ENCODE results near the gene NUDT5.

The NUDT5 gene

GRCh38 chr10:12135631-12136030 lies 60.1 kb downstream of the NUDT5 start:
- no peaks in the 10 kb centered on the region for H3K27me3 ChIP-seq (ENCODE audit: insufficient read depth, poor library complexity, severe bottlenecking)
- no peaks in the 10 kb centered on the region for H3K4me1 ChIP-seq (ENCODE audit: insufficient read depth, poor library complexity, severe bottlenecking)
- H3K36me3 ChIP-seq (ENCODE audit: low read depth), result peaks cover 48% of the 10 kb centered on the region
- H3K4me3 ChIP-seq (ENCODE audit: severe bottlenecking), result no peak overlapping the region
- ATAC-seq (ENCODE audit: low read depth) (no peak), DNase-seq (ENCODE audit: low spot score) (no peak)
- H3K9me3 ChIP-seq (ENCODE audit: severe bottlenecking), result no peaks in the 10 kb centered on the region
- TF ChIP-seq CTCF (IDR thresholded peaks at IDR 0.05; ENCODE audit: poor library complexity, severe bottlenecking), result no peak
- no peak overlapping the region for H3K27ac ChIP-seq (ENCODE audit: poor library complexity, severe bottlenecking)

GRCh38 chr10:12130237-12130872 lies 65.3 kb downstream of the NUDT5 start:
- peak; percentile 73 for TF ChIP-seq CTCF (IDR thresholded peaks at IDR 0.05; ENCODE audit: poor library complexity, severe bottlenecking)
- Histone ChIP-seq H3K27me3 (ENCODE audit: insufficient read depth, poor library complexity, severe bottlenecking) (no peaks in the 10 kb centered on the region), H3K4me3 (ENCODE audit: severe bottlenecking) (peak overlapping the region; percentile 87), H3K4me1 (ENCODE audit: insufficient read depth, poor library complexity, severe bottlenecking) (no peaks in the 10 kb centered on the region), H3K36me3 (ENCODE audit: low read depth) (peaks cover 19% of the 10 kb centered on the region), H3K27ac (ENCODE audit: poor library complexity, severe bottlenecking) (peak overlapping the region; percentile 37), H3K9me3 (ENCODE audit: severe bottlenecking) (no peaks in the 10 kb centered on the region)
- ATAC-seq (ENCODE audit: low read depth) (peak; percentile 65), DNase-seq (ENCODE audit: low spot score) (no peak)

GRCh38 chr10:12129222-12130111 lies 66.2 kb downstream of the NUDT5 start, which contains the start of gene SEC61A2:
TSS of gene SEC61A2 (plus strand) at chr10:12129677. CDS start at chr10:12129788, 111 bp downstream.
- Histone ChIP-seq H3K9me3 (ENCODE audit: severe bottlenecking) (no peaks in the 10 kb centered on the region), H3K27ac (ENCODE audit: poor library complexity, severe bottlenecking) (peak within 1 kb of the TSS; percentile 37), H3K36me3 (ENCODE audit: low read depth) (peaks cover 17% of the 10 kb centered on the region), H3K27me3 (ENCODE audit: insufficient read depth, poor library complexity, severe bottlenecking) (no peaks in the 10 kb centered on the region), H3K4me1 (ENCODE audit: insufficient read depth, poor library complexity, severe bottlenecking) (no peaks in the 10 kb centered on the region), H3K4me3 (ENCODE audit: severe bottlenecking) (peak within 1 kb of the TSS; percentile 87)
- DNase-seq (ENCODE audit: low spot score) (peak; percentile 91), ATAC-seq (ENCODE audit: low read depth) (peak; percentile 86)
- TF ChIP-seq CTCF (IDR thresholded peaks at IDR 0.05; ENCODE audit: poor library complexity, severe bottlenecking), result no peak

- H3K4me3 ChIP-seq (ENCODE audit: severe bottlenecking), result no peak overlapping the region
- no peak overlapping the region for H3K27ac ChIP-seq (ENCODE audit: poor library complexity, severe bottlenecking)
- no peaks in the 10 kb centered on the region for H3K9me3 ChIP-seq (ENCODE audit: severe bottlenecking)
- no peak for TF ChIP-seq CTCF (IDR thresholded peaks at IDR 0.05; ENCODE audit: poor library complexity, severe bottlenecking)
- no peaks in the 10 kb centered on the region for H3K27me3 ChIP-seq (ENCODE audit: insufficient read depth, poor library complexity, severe bottlenecking)
- peaks cover 6% of the 10 kb centered on the region for H3K4me1 ChIP-seq (ENCODE audit: insufficient read depth, poor library complexity, severe bottlenecking)
- ATAC-seq (ENCODE audit: low read depth) (no peak), DNase-seq (ENCODE audit: low spot score) (no peak)
- H3K36me3 ChIP-seq (ENCODE audit: low read depth), result peaks cover 25% of the 10 kb centered on the region
Measured at GRCh38 chr10:12121673-12122072, 74.0 kb downstream of the NUDT5 start.
